GM12891 (cell line): ENCODE data around the gene TMIGD2.

Experiments
- POLR2A ChIP-seq: IDR thresholded peaks from 2 replicates; pipeline ENCODE4 v1.6.1; 2011; ENCODE audit warnings: low read depth, low read length, control low read depth
- POLR2AphosphoS5 ChIP-seq: IDR thresholded peaks from 2 replicates; pipeline ENCODE4 v1.6.1; 2011; ENCODE audit warnings: low read depth, low read length, control low read depth
- SPI1 ChIP-seq: IDR thresholded peaks from 2 replicates; pipeline ENCODE4 v1.6.1; 2011; ENCODE audit warnings: low read depth, low read length, control low read depth
- TAF1 ChIP-seq: IDR thresholded peaks from 2 replicates; pipeline ENCODE4 v1.6.1; 2011; ENCODE audit warnings: low read depth, low read length, control low read depth

DNA sequence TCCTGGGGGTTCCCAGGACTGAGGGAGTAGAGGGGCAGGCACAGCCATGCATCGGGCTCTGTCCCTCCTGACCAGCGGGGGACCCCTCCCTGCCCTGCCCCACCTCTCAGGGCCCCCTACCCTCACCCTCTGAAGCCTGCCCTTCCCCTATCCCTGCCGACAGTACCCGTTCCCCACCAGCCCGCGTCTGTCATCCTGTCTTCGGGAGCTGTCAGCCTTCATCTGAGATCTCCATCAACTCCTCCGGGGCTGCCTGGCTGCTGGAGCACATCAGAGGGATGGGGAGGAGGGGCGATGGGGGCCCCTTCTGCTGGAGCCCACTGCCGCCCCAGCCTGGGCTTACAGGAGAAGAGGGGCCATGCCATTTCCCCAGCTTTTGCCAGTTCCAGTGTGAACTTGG lies 29.3 kb downstream of the TMIGD2 start:
- TF ChIP-seq POLR2A (no peak), SPI1 (no peak), POLR2AphosphoS5 (no peak), TAF1 (no peak)
